NCI-H2107 (cell line): ENCODE data around the gene SCAMP2.

Experiments
- DNase-seq: peaks from one replicate; lab custom pipeline; 2025; lab: John Stamatoyannopoulos, UW

The SCAMP2 gene

GRCh38 chr15:74838746-74839525 is 34.2 kb downstream of the SCAMP2 start:
- no peak for DNase-seq

- no peak for DNase-seq
These were observed 35.0 kb downstream of the SCAMP2 start for GRCh38 chr15:74838137-74838516.

- no peak for DNase-seq
These were observed 35.6 kb downstream of the SCAMP2 start for GRCh38 chr15:74837482-74838136.

GRCh38 chr15:74836846-74837245 is 36.3 kb downstream of the SCAMP2 start:
- DNase-seq, result no peak

- no peak for DNase-seq
These were observed 37.8 kb downstream of the SCAMP2 start for GRCh38 chr15:74835312-74835823.

GRCh38 chr15:74833376-74834107 is 39.6 kb downstream of the SCAMP2 start:
- no peak for DNase-seq

- no peak for DNase-seq
These were observed 40.3 kb downstream of the SCAMP2 start for GRCh38 chr15:74832826-74833225.

GRCh38 chr15:74831813-74832495 is 41.2 kb downstream of the SCAMP2 start:
- DNase-seq, result no peak

- no peak for DNase-seq
These were observed 42.3 kb downstream of the SCAMP2 start for GRCh38 chr15:74830868-74831267.

GRCh38 chr15:74829991-74830390 is 43.2 kb downstream of the SCAMP2 start:
- no peak for DNase-seq

GRCh38 chr15:74829486-74829885 is 43.7 kb downstream of the SCAMP2 start:
- DNase-seq, result no peak

- DNase-seq, result no peak
These were observed 44.3 kb downstream of the SCAMP2 start for GRCh38 chr15:74828835-74829234.

GRCh38 chr15:74827614-74828013 is 45.6 kb downstream of the SCAMP2 start:
- no peak for DNase-seq

GRCh38 chr15:74826921-74827320 is 46.2 kb downstream of the SCAMP2 start:
- DNase-seq, result no peak

GRCh38 chr15:74826364-74826819 is 46.8 kb downstream of the SCAMP2 start, which contains the start of gene CPLX3:
TSS of gene CPLX3 (plus strand) at chr15:74826627. CDS start at chr15:74826704, 77 bp downstream.
- no peak for DNase-seq

- DNase-seq, result no peak
These were observed 47.3 kb downstream of the SCAMP2 start for GRCh38 chr15:74825866-74826265.

- no peak for DNase-seq
These were observed 48.2 kb downstream of the SCAMP2 start for GRCh38 chr15:74824976-74825375.

GRCh38 chr15:74823324-74823723 is 49.8 kb downstream of the SCAMP2 start:
- DNase-seq, result no peak

- no peak for DNase-seq
These were observed 50.9 kb downstream of the SCAMP2 start for GRCh38 chr15:74822233-74822632.

GRCh38 chr15:74821790-74822158 is 51.4 kb downstream of the SCAMP2 start:
- DNase-seq, result no peak

- DNase-seq, result no peak
These were observed 51.9 kb downstream of the SCAMP2 start for GRCh38 chr15:74821091-74821789.
